SK-N-SH (cell line): Measurements from ENCODE around the gene CDKN2B-AS1. TPM values are rescaled to one million over a fixed set of nuclear protein-coding genes. Genes with fewer than 3 reads are reported as not detected.

ENCODE experiments used
- CTCF ChIA-PET: fragments of 300-600, 350-600 bp; formaldehyde crosslinking; extraction: SDS; loops from one replicate; lab custom pipeline; 2021; lab: Yijun Ruan, JAX
- POLR2A ChIA-PET: fragments of 350-600 bp; sonication (Branson Sonifier 250); formaldehyde crosslinking; extraction: SDS; loops from one replicate; lab custom pipeline; 2020; ENCODE audit warnings: antibody characterized with exemption, inconsistent platforms; lab: Yijun Ruan, JAX
- DNase-seq: peaks from one replicate; pipeline ENCODE4 v3.0.0; 2012
- H2AFZ ChIP-seq: fragments of 200-600 bp; sonication (generic); 2 replicates; pipeline ENCODE4 v1.8.1; 2016; ENCODE audit warnings: antibody characterized with exemption, mild to moderate bottlenecking, low read depth
- H3F3A ChIP-seq: fragments of 200-600 bp; sonication (generic); replicated peaks from 2 replicates; pipeline ENCODE3; 2016; ENCODE audit warnings: antibody characterized with exemption, mild to moderate bottlenecking; ENCODE audit not compliant: insufficient read depth
- H3K27ac ChIP-seq, 2 experiments: fragments of 200-500 bp in 1 of 2; fragments of 200-600 bp in 1 of 2; sonication (Bioruptor generic) in 1 of 2; sonication (generic), shearing (Covaris generic) in 1 of 2; 2 replicates each; pipeline versions ENCODE4 v1.5.1 to v1.6.1; 2014 to 2016; ENCODE audit warnings: low read depth in 2 of 2, inconsistent platforms in 1 of 2, low read length in 1 of 2, mild to moderate bottlenecking in 1 of 2, mixed read lengths in 1 of 2
- H3K27me3 ChIP-seq: fragments of 200-600 bp; sonication (generic), shearing (Covaris generic); 2 replicates; pipeline ENCODE4 v1.6.1; 2016; ENCODE audit warnings: mixed run types; ENCODE audit not compliant: insufficient read depth
- H3K36me3 ChIP-seq, 2 experiments: fragments of 200-500 bp in 1 of 2; fragments of 200-600 bp in 1 of 2; sonication (Bioruptor generic) in 1 of 2; sonication (generic) in 1 of 2; replicated peaks in 1 of 2; 2 replicates each; pipeline versions ENCODE3 to v1.5.1; 2014 to 2016; ENCODE audit warnings: low read length in 1 of 2, mild to moderate bottlenecking in 1 of 2; ENCODE audit not compliant: insufficient read depth in 2 of 2, control insufficient read depth in 1 of 2
- H3K4me1 ChIP-seq, 2 experiments: fragments of 200-500 bp in 1 of 2; fragments of 200-600 bp in 1 of 2; sonication (Bioruptor generic) in 1 of 2; sonication (generic), shearing (Covaris generic) in 1 of 2; 2 replicates each; pipeline versions ENCODE4 v1.5.1 to v1.6.1; 2014 to 2016; ENCODE audit warnings: low read depth in 1 of 2, low read length in 1 of 2, mixed run types in 1 of 2; ENCODE audit not compliant: insufficient read depth in 2 of 2, control insufficient read depth in 1 of 2
- H3K4me2 ChIP-seq: fragments of 200-600 bp; sonication (generic), shearing (Covaris generic); 2 replicates; pipeline ENCODE4 v1.6.1; 2017; ENCODE audit warnings: mixed run types
- H3K4me3 ChIP-seq, 2 experiments: fragments of 200-500 bp in 1 of 2; fragments of 200-600 bp in 1 of 2; sonication (Bioruptor generic) in 1 of 2; sonication (generic), shearing (Covaris generic) in 1 of 2; 2 replicates each; pipeline versions ENCODE4 v1.5.1 to v1.8.1; 2014 to 2016; ENCODE audit warnings: low read depth in 2 of 2, inconsistent platforms in 1 of 2, low read length in 1 of 2, mild to moderate bottlenecking in 1 of 2, mixed read lengths in 1 of 2, moderate library complexity in 1 of 2
- H3K79me2 ChIP-seq: fragments of 200-600 bp; sonication (generic); 2 replicates; pipeline ENCODE4 v1.8.1; 2017; ENCODE audit warnings: mild to moderate bottlenecking; ENCODE audit not compliant: insufficient read depth
- H3K9ac ChIP-seq: fragments of 200-600 bp; sonication (generic); 2 replicates; pipeline ENCODE4 v1.6.1; 2017; ENCODE audit warnings: mixed run types
- H3K9me2 ChIP-seq: fragments of 200-600 bp; sonication (generic); 2 replicates; pipeline ENCODE4 v1.6.1; 2017; ENCODE audit warnings: mixed run types
- H3K9me3 ChIP-seq: fragments of 200-600 bp; sonication (generic); 2 replicates; pipeline ENCODE4 v1.6.1; 2017; ENCODE audit warnings: mixed run types, mild to moderate bottlenecking, moderate library complexity
- H4K20me1 ChIP-seq: fragments of 200-600 bp; sonication (generic); 2 replicates; pipeline ENCODE4 v1.6.1; 2017; ENCODE audit warnings: mild to moderate bottlenecking, mixed run types; ENCODE audit not compliant: insufficient read depth
- CTCF ChIP-seq: fragments of 200-600 bp; sonication (generic); IDR thresholded peaks from 2 replicates; pipeline ENCODE4 v1.6.1; 2017; ENCODE audit warnings: antibody characterized with exemption, mild to moderate bottlenecking, moderate library complexity
- ELF1 ChIP-seq: IDR thresholded peaks from 2 replicates; pipeline ENCODE4 v1.4.0; 2012
- FOSL2 ChIP-seq: IDR thresholded peaks from 2 replicates; pipeline ENCODE4 v1.4.0; 2012; ENCODE audit warnings: low read depth, mild to moderate bottlenecking, moderate library complexity, borderline replicate concordance
- FOXM1 ChIP-seq: IDR thresholded peaks from 2 replicates; pipeline ENCODE4 v1.4.0; 2012; ENCODE audit warnings: low read depth, mild to moderate bottlenecking
- GATA2 ChIP-seq: sonication (generic); formaldehyde crosslinking; IDR thresholded peaks from 2 replicates; pipeline ENCODE4 v1.5.0; 2020; ENCODE audit warnings: mild to moderate bottlenecking, missing genetic modification reagents
- IRF3 ChIP-seq: fragments of 150-350 bp; IDR thresholded peaks from 2 replicates; pipeline ENCODE4 v1.6.1; 2016; ENCODE audit warnings: mild to moderate bottlenecking, low read depth, low read length
- JUND ChIP-seq: IDR thresholded peaks from 2 replicates; pipeline ENCODE4 v1.4.0; 2012
- MAX ChIP-seq: IDR thresholded peaks from 2 replicates; pipeline ENCODE4 v1.4.0; 2012; ENCODE audit warnings: low read depth
- NFIC ChIP-seq: IDR thresholded peaks from 2 replicates; pipeline ENCODE4 v1.4.0; 2012; ENCODE audit warnings: borderline replicate concordance
- POLR2AphosphoS5 ChIP-seq: IDR thresholded peaks from 2 replicates; pipeline ENCODE4 v1.6.1; 2012; ENCODE audit warnings: low read depth, low read length
- RAD21 ChIP-seq: IDR thresholded peaks from 2 replicates; pipeline ENCODE4 v1.6.1; 2012; ENCODE audit warnings: mild to moderate bottlenecking, low read length
- RCOR1 ChIP-seq: fragments of 150-350 bp; IDR thresholded peaks from 2 replicates; pipeline ENCODE4 v1.6.1; 2017; ENCODE audit warnings: antibody characterized with exemption, low read length
- RFX5 ChIP-seq: IDR thresholded peaks from 2 replicates; pipeline ENCODE4 v1.6.1; 2012; ENCODE audit warnings: mild to moderate bottlenecking, improper control_type of control experiment, low read length
- SIN3A ChIP-seq: IDR thresholded peaks from 2 replicates; pipeline ENCODE4 v1.6.1; 2012; ENCODE audit warnings: low read depth, mild to moderate bottlenecking, low read length, moderate library complexity, borderline replicate concordance
- SMC3 ChIP-seq: IDR thresholded peaks from 2 replicates; pipeline ENCODE4 v1.6.1; 2012; ENCODE audit warnings: low read depth, low read length, improper control_type of control experiment
- TAF1 ChIP-seq: IDR thresholded peaks from 2 replicates; pipeline ENCODE4 v1.6.1; 2012; ENCODE audit warnings: low read depth, mild to moderate bottlenecking, low read length, moderate library complexity, borderline replicate concordance
- TCF12 ChIP-seq: IDR thresholded peaks from 2 replicates; pipeline ENCODE4 v1.4.0; 2012
- TEAD4 ChIP-seq: IDR thresholded peaks from 2 replicates; pipeline ENCODE4 v1.4.0; 2012; ENCODE audit warnings: mild to moderate bottlenecking, borderline replicate concordance; ENCODE audit not compliant: insufficient read depth
- YY1 ChIP-seq: IDR thresholded peaks from 2 replicates; pipeline ENCODE4 v1.4.0; 2012; ENCODE audit warnings: low read depth, mild to moderate bottlenecking
- WGBS: methylation state at CpG from one replicate; pipeline ENCODE4 v1.1.6; 2017; ENCODE audit warnings: low lambda C conversion rate; 5-methylcytosine and 5-hydroxymethylcytosine counted together
- polyA plus RNA-seq, 3 experiments: library from polyadenylated mRNA; depleted of rRNA; stranded (reverse); fragments of >200 nt; gene quantifications; 2 replicates each; pipeline ENCODE4 v1.2.3, GENCODE V29; 2012
- TF ChIP-seq, protein P1 (sequence below): IDR thresholded peaks from 2 replicates; pipeline ENCODE4; 2012
- TF ChIP-seq, protein P2 (sequence below): IDR thresholded peaks from 2 replicates; pipeline ENCODE4 v1.4.0; 2012; ENCODE audit warnings: low read depth, borderline replicate concordance
- TF ChIP-seq, protein P3 (sequence below): IDR thresholded peaks from 2 replicates; pipeline ENCODE4 v1.6.1; 2012; ENCODE audit warnings: mild to moderate bottlenecking, low read depth, low read length, moderate library complexity

CDKN2B-AS1 gene
- polyA plus RNA-seq, 1 of the 3 experiments (the other 2 are of a cell fraction) = 0.25 TPM

GRCh38 chr9:21967702-21968101, 26.9 kb upstream of the CDKN2B-AS1 start (continued):
- TF ChIP-seq POLR2AphosphoS5 (no peak), SIN3A (no peak), TAF1 (no peak), NFIC (no peak), TEAD4 (no peak), RFX5 (no peak), FOXM1 (no peak), MAX (no peak), RCOR1 (no peak), ELF1 (no peak)
- TF ChIP-seq, protein P1, sequence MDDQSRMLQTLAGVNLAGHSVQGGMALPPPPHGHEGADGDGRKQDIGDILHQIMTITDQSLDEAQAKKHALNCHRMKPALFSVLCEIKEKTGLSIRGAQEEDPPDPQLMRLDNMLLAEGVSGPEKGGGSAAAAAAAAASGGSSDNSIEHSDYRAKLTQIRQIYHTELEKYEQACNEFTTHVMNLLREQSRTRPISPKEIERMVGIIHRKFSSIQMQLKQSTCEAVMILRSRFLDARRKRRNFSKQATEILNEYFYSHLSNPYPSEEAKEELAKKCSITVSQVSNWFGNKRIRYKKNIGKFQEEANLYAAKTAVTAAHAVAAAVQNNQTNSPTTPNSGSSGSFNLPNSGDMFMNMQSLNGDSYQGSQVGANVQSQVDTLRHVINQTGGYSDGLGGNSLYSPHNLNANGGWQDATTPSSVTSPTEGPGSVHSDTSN = no peak

DNA sequence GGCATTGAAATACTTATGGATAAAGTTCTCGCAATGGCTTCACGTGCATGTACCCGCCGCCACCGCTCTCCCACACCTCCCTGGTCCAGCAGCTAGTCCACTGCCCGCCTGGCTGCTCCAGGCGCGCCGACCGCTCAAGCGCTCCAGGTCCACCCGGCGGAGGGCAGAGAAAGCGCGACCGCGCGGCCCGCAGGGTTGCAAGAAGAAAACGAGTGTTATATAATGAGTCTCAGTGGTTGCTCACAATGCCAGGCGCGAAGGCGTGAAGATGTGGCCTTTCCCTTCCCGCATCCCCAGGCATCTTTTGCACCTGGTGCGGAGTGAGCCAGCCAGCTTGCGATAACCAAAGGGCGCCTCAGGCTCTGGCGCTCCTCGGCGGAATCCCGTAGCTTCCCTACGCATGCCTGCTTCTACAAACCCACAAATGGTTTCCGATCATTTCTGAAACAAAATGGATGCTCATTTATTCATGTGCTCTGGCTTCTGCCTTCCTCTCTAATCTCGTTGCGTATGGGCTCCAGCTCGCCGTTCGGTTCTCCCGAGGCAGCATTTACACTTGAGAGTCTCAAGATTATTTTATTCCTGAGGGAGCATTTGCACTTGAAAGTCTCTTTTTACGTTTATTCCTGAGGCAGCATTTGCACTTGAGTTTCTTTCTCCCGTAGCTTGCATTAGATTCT, 26.1 kb upstream of the CDKN2B-AS1 start:
- peaks cover 64% of the 10 kb centered on the region for H3K27me3 ChIP-seq
- POLR2A ChIA-PET = no interaction called here
- H3K9ac ChIP-seq = no peak overlapping the region
- H3K79me2 ChIP-seq = no peaks in the 10 kb centered on the region
- H3K4me2 ChIP-seq = peak overlapping the region; percentile 34
- peak overlapping the region; percentile 6 to 14; a peak in 2 of 4 replicates for H3K4me3 ChIP-seq
- H3F3A ChIP-seq = peaks cover 15% of the 10 kb centered on the region
- H4K20me1 ChIP-seq = no peaks in the 10 kb centered on the region
- DNase-seq = peak; percentile 68
- no peaks in the 10 kb centered on the region for H3K9me2 ChIP-seq
- no peaks in the 10 kb centered on the region for H3K9me3 ChIP-seq
- peaks cover 0 to 11% of the 10 kb centered on the region in 2 experiments; a peak in 1 of 4 replicates for H3K4me1 ChIP-seq
- peak overlapping the region; percentile 33; the same call in 1 of the 2 replicates for H2AFZ ChIP-seq
- H3K36me3 ChIP-seq = no peaks in the 10 kb centered on the region
- CTCF ChIA-PET = interaction anchor here (0.9 to 2.3 kb wide), 6 partner anchors 11 to 155 kb away, joined by 3 to 15 read pairs (median 4); partner anchors contain the start of gene CDKN2B
- no peak overlapping the region for H3K27ac ChIP-seq
- 9% methylated on average over 23 of the region's 41 CpGs for WGBS
- TF ChIP-seq TEAD4 (no peak), TAF1 (no peak), GATA2 (CRISPR knock-in tag) (no peak), YY1 (no peak), RCOR1 (no peak), IRF3 (no peak), POLR2AphosphoS5 (no peak), CTCF (no peak), TCF12 (no peak), SMC3 (no peak), JUND (no peak), RAD21 (no peak), FOSL2 (no peak)
- TF ChIP-seq, protein P2, sequence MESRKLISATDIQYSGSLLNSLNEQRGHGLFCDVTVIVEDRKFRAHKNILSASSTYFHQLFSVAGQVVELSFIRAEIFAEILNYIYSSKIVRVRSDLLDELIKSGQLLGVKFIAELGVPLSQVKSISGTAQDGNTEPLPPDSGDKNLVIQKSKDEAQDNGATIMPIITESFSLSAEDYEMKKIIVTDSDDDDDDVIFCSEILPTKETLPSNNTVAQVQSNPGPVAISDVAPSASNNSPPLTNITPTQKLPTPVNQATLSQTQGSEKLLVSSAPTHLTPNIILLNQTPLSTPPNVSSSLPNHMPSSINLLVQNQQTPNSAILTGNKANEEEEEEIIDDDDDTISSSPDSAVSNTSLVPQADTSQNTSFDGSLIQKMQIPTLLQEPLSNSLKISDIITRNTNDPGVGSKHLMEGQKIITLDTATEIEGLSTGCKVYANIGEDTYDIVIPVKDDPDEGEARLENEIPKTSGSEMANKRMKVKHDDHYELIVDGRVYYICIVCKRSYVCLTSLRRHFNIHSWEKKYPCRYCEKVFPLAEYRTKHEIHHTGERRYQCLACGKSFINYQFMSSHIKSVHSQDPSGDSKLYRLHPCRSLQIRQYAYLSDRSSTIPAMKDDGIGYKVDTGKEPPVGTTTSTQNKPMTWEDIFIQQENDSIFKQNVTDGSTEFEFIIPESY = no peak
- TF ChIP-seq, protein P3, sequence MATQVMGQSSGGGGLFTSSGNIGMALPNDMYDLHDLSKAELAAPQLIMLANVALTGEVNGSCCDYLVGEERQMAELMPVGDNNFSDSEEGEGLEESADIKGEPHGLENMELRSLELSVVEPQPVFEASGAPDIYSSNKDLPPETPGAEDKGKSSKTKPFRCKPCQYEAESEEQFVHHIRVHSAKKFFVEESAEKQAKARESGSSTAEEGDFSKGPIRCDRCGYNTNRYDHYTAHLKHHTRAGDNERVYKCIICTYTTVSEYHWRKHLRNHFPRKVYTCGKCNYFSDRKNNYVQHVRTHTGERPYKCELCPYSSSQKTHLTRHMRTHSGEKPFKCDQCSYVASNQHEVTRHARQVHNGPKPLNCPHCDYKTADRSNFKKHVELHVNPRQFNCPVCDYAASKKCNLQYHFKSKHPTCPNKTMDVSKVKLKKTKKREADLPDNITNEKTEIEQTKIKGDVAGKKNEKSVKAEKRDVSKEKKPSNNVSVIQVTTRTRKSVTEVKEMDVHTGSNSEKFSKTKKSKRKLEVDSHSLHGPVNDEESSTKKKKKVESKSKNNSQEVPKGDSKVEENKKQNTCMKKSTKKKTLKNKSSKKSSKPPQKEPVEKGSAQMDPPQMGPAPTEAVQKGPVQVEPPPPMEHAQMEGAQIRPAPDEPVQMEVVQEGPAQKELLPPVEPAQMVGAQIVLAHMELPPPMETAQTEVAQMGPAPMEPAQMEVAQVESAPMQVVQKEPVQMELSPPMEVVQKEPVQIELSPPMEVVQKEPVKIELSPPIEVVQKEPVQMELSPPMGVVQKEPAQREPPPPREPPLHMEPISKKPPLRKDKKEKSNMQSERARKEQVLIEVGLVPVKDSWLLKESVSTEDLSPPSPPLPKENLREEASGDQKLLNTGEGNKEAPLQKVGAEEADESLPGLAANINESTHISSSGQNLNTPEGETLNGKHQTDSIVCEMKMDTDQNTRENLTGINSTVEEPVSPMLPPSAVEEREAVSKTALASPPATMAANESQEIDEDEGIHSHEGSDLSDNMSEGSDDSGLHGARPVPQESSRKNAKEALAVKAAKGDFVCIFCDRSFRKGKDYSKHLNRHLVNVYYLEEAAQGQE = no peak
